OCI-M2 (cell line): ENCODE results near the gene CASP2.
A peak's percentile ranks its signal among the peaks of the same experiment; 100 is the strongest.
"Not testable (repeated sequence)": the region's sequence is repeated elsewhere in the genome, so short reads cannot be mapped to it uniquely, and the experiment has no call there.

Experiments used
- DNase-seq: peaks from one replicate; lab custom pipeline; 2025; ENCODE audit not compliant: unreplicated experiment; lab: John Stamatoyannopoulos, UW

CASP2 gene

GRCh38 chr7:143263266-143264195, 24.6 kb upstream of the CASP2 start, which contains the start of gene GSTK1:
Gene GSTK1, plus strand, starts transcription at chr7:143263441. Its CDS starts 73 bp downstream, at chr7:143263514.
- DNase-seq: peak; percentile 71

GRCh38 chr7:143264196-143264568, 24.0 kb upstream of the CASP2 start:
- not testable (repeated sequence) for DNase-seq

- DNase-seq: no peak
These were observed 23.0 kb upstream of the CASP2 start for GRCh38 chr7:143265017-143265693.

GRCh38 chr7:143269251-143269650, 18.9 kb upstream of the CASP2 start:
- DNase-seq: no peak

GRCh38 chr7:143271240-143271639, 16.9 kb upstream of the CASP2 start:
- no peak for DNase-seq

- no peak for DNase-seq
These were observed 15.3 kb upstream of the CASP2 start for GRCh38 chr7:143272871-143273270.

GRCh38 chr7:143279186-143280098, 8.7 kb upstream of the CASP2 start:
- DNase-seq: no peak

GRCh38 chr7:143280160-143280559, 8.0 kb upstream of the CASP2 start:
- DNase-seq: no peak

GRCh38 chr7:143280566-143280965, 7.6 kb upstream of the CASP2 start:
- DNase-seq: no peak

GRCh38 chr7:143281529-143281928, 6.6 kb upstream of the CASP2 start:
- no peak for DNase-seq

- no peak for DNase-seq
These were observed 6.0 kb upstream of the CASP2 start for GRCh38 chr7:143282124-143282523.

GRCh38 chr7:143283381-143283780, 4.8 kb upstream of the CASP2 start:
- DNase-seq: no peak

GRCh38 chr7:143284591-143285469, 3.3 kb upstream of the CASP2 start, which contains the start of gene TMEM139:
Gene TMEM139, plus strand, starts transcription at chr7:143284958. Its CDS starts 1,000 bp downstream, at chr7:143285958.
- DNase-seq: no peak

- DNase-seq: no peak
These were observed 2.7 kb upstream of the CASP2 start for GRCh38 chr7:143285470-143285778.

- DNase-seq: no peak
These were observed 2.2 kb upstream of the CASP2 start for GRCh38 chr7:143285806-143286521.

- no peak for DNase-seq
These were observed 1.6 kb upstream of the CASP2 start for GRCh38 chr7:143286522-143286890.

- no peak for DNase-seq
These were observed 714 bp upstream of the CASP2 start for GRCh38 chr7:143287339-143287934.

GRCh38 chr7:143288836-143289235, 685 bp downstream of the CASP2 start:
- DNase-seq: no peak

GRCh38 chr7:143289421-143289820, 1.3 kb downstream of the CASP2 start:
- DNase-seq: no peak
